Neural cell (in vitro differentiated cells): ENCODE results near the gene PCGF3.

Source experiments
- CTCF ChIP-seq: fragments of 450-650 bp; IDR thresholded peaks from 2 replicates; pipeline ENCODE4 v1.5.1; 2014; ENCODE audit warnings: antibody characterized with exemption, mild to moderate bottlenecking, moderate library complexity; ENCODE audit not compliant: poor library complexity, severe bottlenecking
- EZH2 ChIP-seq: fragments of 200-600, 300-800 bp; shearing (Covaris generic), sonication (generic); IDR thresholded peaks from 2 replicates; pipeline ENCODE4 v1.6.1; 2014; ENCODE audit warnings: antibody characterized with exemption, low read length, borderline replicate concordance, mild to moderate bottlenecking; ENCODE audit not compliant: insufficient read depth, poor library complexity, severe bottlenecking
- TAF1 ChIP-seq: IDR thresholded peaks from 2 replicates; pipeline ENCODE4 v1.6.1; 2012; ENCODE audit warnings: low read depth

DNA sequence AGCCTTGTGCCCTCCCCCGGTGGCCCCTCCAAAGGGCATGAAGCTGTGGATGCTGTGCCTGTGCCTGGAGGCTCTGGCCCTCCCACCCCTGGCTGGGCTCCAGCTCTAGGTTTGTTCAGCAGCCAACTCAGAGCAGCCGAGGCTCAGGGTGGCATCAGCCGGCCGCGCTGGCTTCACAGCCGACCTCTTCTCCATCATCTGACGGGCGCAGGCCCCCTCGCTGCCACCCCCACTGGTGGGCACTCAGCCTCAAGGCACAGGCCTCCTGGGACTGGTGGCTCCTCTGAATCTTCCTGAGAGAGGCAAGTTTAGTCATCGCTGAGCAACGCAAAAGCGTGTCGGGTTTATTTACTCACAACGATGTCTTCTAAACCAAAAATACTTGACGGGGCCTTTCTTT, 46.0 kb downstream of the PCGF3 start:
- TF ChIP-seq EZH2 (no peak), CTCF (no peak), TAF1 (no peak)
